Activated CD4-positive, alpha-beta T cell treated with anti-CD3 and anti-CD28 coated beads, Interleukin-2, amount 50 U/mL, for 48 hours (primary cell): ENCODE measurements around the gene ZNF668.
"Not testable (repeated sequence)": the region's sequence is repeated elsewhere in the genome, so short reads cannot be mapped to it uniquely, and the experiment has no call there.

Source experiments
- DNase-seq, 2 experiments: peaks; one replicate each; pipeline ENCODE4 v3.0.0-alpha.2; 2020

ZNF668 gene

DNA sequence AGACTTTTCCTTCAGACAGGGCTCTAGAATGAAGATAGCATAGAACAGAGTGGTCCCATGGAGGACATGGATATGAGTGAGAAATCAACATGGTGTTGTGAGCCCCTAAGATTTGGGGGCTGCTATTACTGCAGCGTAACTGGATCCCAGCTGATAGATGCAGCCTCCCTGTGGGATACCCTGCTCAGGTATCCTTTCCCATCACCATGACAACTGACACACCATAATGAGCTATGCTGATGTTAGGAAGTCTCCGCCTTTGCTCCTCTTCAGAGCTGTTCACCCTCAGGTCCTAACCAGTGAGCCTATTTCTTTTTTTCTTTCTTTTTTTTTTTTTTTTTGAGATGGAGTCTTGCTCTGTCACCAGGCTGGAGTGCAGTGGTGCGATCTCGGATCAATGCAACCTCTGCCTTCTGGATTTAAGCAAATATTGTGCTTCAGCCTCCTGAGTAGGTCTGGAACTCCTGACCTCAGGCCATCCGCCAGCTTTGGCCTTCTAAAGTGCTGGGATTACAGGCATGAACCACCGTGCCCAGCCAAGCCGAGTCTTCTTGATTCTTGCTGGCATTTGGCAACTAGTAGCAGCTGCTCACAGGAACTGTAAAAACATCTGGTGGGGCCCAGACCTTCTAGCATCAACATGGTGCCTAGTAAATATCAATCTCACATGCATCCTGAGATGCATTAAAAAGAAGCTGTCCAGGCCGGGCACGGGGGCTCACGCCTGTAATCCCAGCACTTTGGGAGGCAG is 23.6 kb downstream of the ZNF668 start:
- no peak for DNase-seq

- DNase-seq = no peak
Observed at GRCh38 chr16:31043898-31044481, 30.1 kb downstream of the ZNF668 start.

DNA sequence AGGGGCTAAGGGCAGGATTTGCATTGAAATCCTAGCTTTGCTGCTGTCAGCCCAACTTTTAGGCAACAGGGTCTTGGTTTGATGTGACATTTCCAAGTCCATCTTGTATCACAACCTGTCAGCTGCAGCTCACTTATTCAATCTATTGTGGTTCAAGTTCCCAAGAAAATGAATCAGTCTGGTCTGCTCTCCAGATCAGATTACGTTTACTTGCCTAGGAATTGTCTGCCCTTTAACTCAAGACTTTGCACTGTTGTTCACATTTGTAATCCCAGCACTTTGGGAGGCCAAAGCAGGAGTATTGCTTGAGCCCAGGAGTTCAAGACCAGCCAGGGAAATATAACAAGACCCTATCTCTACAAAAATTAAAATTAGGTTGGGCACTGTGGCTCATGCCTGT is 30.7 kb downstream of the ZNF668 start:
- no peak for DNase-seq

GRCh38 chr16:31042866-31043265 is 31.2 kb downstream of the ZNF668 start:
- DNase-seq = no peak

DNA sequence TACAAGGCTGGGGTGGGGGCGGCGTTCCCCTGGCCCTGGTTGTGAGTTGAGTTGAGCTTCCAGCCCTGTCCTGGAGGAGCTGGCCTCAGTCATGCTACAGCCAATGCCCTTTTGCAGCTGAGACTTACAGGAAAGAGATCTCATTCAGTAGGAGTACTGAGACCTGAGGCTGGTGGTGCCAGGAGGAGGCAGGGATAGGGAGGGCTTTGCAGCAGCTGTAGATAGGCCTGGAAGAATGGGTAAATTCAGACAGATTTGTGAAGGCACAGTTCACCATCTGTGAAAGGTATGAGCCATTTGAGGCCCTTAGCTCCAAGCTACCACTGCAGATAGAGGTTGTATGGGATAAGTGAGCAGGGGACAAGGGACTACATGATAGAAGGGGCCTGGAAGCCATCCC is 35.0 kb downstream of the ZNF668 start:
- DNase-seq = no peak

GRCh38 chr16:31036691-31037090 is 37.3 kb downstream of the ZNF668 start:
- DNase-seq = no peak

DNA sequence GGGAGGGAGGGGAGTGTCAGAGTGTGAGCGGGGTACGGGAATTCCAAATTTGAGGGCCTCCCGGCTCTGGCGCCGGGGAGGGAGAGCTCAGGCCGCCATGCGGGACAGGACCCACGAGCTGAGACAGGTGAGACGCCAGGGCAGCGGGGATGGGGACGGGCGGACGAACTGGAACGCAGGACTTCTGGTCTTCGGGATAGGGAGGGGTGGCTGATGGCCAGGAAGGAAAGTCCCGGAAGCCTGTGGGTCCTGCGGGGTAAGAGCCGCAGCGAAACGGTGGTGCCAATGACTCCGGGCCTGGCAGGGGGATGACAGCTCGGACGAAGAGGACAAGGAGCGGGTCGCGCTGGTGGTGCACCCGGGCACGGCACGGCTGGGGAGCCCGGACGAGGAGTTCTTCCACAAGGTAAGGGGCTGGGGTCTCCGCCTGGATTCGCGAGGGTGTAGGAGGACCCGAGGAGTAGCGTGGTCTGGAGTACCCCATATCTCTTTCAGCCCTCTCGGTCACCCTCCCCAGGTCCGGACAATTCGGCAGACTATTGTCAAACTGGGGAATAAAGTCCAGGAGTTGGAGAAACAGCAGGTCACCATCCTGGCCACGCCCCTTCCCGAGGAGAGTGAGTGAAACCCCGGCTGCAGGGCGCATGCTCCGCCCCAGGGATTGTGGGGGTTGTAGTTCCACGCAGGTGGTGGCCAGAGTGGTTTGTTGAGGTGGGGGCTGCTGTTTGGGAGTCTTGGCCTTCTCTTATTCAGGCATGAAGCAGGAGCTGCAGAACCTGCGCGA is 40.1 kb downstream of the ZNF668 start:
- peak; percentile 90 to 92 for DNase-seq

DNA sequence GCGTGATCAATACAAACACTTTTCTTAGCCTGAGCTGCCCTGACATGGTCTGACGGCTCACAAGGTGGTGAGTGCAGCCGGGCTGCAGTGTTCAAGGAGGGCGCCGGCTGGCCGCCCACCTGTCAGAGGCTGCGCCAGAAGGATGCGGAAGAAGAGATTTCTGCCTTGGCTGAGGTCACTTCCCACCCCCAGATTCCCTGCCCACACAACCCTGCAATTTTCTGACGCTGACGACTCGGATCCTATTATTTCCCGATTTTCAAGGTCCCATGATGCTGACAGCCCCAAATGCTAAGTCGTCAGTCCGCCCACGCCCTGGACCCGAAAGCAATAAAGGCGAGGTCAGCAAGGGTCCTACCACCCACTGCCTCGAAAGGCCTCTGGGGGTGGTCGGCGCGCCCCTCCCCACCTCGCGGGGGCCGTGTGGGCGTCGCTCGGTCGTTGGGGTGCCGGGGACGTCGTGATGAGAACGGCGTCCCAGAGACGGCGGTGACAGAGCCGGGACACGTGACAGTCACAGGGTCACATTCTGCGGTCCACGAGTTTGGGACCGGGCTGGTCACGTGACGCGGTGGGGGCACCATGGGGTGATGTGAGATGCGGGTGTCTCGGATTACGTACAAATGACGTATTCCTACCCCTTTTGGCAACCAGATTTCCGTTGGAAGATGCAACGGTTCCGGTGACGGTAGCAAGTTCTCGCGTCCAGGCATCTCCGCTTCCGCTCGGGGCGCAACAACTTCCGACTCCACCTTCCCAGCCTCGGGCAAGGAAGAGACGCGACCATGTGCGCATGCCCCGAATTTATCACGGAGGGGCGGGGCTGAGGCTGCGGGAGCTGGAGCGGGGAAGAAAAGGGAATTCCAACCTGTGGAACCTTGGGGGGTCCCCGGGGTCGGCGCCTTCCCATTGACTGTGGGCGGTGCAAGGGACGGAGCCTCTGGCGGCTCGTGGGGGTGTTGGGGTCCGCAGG is 41.0 kb downstream of the ZNF668 start, which contains the start of gene STX4:
STX4 (plus strand) TSS at position 823 of the 973 bp plus-strand sequence. CDS start 248 bp downstream, outside the sequence.
- peak; percentile 97 to 98 for DNase-seq

DNA sequence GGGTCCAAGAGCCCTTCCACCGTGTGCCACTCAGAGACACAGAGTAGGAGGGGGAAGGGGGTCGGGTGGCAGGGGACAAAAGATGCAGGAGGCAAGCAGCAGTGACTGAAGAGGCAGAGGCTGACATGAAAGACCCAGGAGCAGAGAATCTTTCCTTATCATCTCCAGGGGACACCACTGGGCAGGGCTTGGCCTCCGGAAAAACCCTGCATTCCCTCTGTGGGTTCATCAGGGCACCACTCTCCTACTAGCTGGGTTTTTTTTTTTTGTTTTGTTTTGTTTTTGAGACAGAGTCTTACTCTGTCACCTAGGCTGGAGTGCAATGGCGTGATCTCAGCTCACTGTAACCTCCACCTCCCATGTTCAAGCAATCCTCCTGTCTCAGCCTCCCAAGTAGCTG is 42.8 kb downstream of the ZNF668 start:
- DNase-seq = no peak

- no peak for DNase-seq
Observed at GRCh38 chr16:31029272-31029671, 44.8 kb downstream of the ZNF668 start.

DNA sequence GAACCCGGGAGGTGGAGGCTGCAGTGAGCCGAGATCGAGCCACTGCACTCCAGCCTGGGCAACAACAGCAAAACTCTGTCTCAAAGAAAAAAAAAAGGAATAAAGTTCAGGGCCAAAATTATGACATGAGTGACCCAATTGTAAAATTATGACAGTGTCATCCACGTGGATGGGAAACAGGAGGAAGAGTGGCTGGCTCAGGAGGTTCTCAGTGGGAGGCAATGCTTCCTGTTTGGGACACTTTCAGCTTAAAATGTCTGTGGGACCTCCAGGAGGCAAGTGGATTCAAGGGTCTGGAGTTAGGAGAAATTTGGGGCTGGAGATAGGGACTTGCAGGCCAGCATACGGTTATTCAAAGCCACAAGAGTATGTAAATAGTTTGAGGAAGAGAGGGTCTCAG is 48.7 kb downstream of the ZNF668 start:
- DNase-seq = no peak

DNA sequence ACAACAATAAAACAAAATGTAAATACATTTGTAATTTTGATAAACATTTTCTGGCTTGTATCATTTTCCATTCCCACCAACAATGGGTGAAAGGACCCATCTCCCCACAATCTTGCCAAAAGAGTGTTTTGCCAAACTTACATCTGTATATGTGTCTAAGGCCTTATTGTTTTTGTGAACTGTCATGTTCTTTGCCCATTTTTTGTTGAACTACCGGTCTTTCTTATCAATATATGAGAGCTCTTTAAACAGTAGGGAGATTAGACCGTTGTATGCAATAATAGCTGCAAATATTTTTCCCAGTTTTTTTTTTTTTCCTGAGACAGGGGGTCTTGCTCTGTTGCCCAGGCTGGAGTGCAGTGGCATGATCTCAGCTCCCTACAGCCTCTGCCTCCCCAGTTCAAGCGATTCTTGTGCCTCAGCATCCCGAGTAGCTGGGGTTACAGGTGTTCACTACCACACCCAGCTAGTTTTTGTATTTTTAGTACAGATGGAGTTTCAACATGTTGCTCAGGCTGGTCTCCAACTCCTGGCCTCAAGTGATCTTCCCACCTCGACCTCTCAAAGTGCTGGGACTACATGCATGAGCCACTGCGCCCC is 50.3 kb downstream of the ZNF668 start:
- no peak for DNase-seq

- no peak for DNase-seq
Observed at GRCh38 chr16:31023252-31023602, 50.8 kb downstream of the ZNF668 start.

GRCh38 chr16:31022544-31023251 is 51.3 kb downstream of the ZNF668 start:
- no peak for DNase-seq

GRCh38 chr16:31020536-31020935 is 53.5 kb downstream of the ZNF668 start:
- DNase-seq = no peak

- not testable (repeated sequence) for DNase-seq
Observed at GRCh38 chr16:31017756-31018155, 56.3 kb downstream of the ZNF668 start.

- DNase-seq = no peak
Observed at GRCh38 chr16:31016018-31016417, 58.0 kb downstream of the ZNF668 start.

- DNase-seq = not testable (repeated sequence)
Observed at GRCh38 chr16:31013292-31013691, 60.7 kb downstream of the ZNF668 start.

DNA sequence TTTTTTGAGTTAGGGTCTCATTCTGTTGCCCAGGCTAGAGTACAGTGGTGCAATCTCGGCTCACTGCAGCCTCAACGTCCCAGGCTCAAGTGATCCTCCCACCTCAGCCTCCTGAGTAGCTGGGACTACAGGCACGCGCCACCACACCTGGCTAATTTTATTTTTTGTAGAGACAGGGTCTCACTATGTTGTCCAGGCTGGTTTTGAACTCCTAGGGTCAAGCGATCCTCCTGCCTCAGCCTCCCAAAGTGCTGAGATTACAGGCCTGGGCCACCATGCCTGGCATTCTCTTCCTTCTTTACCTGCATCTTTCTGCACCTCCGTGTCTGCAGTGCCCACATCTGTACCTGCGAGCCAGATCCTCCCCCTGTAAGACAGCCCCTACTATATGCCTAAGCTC is 62.2 kb downstream of the ZNF668 start:
- DNase-seq = not testable (repeated sequence)
